Measurements from ENCODE around the gene CHRM1.

- no peak for TF ChIP-seq CTCF (IDR thresholded peaks at IDR 0.05)
- TF ChIP-seq POLR2A (IDR thresholded peaks at IDR 0.05), result no peak
Measured at GRCh38 chr11:62931499-62932278, 10.5 kb upstream of the CHRM1 start.
